HG03378 (cell line): Measurements from ENCODE around the gene PAM16.
"Not testable (repeated sequence)": the region's sequence is repeated elsewhere in the genome, so short reads cannot be mapped to it uniquely, and the experiment has no call there.

Source experiments
- ATAC-seq: cut with Tn5 transposase; IDR thresholded peaks from one replicate; pipeline ENCODE4 v1.9.1; 2021; ENCODE audit warnings: mild to moderate bottlenecking, moderate library complexity; ENCODE audit not compliant: unreplicated experiment

The PAM16 gene

GRCh38 chr16:4354512-4355409 lies 3.6 kb upstream of the PAM16 start:
- no peak for ATAC-seq

GRCh38 chr16:4353675-4354074 lies 2.6 kb upstream of the PAM16 start:
- ATAC-seq, result no peak

DNA sequence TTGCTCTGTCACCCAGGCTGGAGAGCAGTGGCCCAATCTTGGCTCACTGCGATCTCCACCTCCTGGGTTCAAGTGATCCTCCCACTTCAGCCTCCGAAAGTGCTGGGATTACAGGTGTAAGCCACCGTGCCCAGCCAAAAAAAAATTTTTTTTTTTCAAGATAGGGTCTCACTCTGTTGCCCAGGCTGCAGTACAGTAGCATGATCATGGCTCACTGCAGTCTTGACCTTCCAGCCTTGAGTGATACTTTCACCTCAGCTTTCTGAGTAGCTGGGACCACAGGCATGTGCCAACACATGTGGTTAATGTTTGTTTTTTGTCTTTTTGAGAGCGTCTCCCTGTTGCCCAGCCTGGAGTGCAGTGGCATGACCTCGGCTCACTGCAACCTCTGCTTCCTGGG lies 1.7 kb upstream of the PAM16 start:
- ATAC-seq, result no peak

DNA sequence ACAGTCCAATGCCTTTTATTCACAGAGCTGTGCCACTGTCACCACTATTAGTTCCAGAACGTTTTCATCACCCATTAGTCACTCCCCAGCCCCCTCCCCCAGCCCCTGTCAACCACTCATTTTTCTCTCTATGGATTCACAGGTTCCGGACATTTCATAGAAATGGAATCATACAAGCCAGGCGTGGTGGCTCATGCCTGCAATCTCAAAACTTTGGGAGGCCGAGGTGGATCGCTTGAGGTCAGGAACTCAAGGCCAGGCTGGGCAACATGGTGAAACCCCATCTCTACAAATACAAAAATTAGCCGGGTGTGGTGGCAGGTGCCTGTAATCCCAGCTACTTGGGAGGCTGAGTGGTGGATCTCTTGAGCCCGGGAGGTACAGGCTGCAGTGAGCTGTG lies 759 bp upstream of the PAM16 start:
- no peak for ATAC-seq

GRCh38 chr16:4350365-4350786 lies 745 bp downstream of the PAM16 start:
- ATAC-seq, result no peak

- no peak for ATAC-seq
Measured at GRCh38 chr16:4349332-4349731, 1.8 kb downstream of the PAM16 start.

GRCh38 chr16:4347765-4348509 lies 3.2 kb downstream of the PAM16 start:
- ATAC-seq, result no peak

GRCh38 chr16:4347010-4347409 lies 4.1 kb downstream of the PAM16 start:
- ATAC-seq, result no peak

GRCh38 chr16:4345836-4346781 lies 5.0 kb downstream of the PAM16 start:
- no peak for ATAC-seq

GRCh38 chr16:4344983-4345835 lies 5.9 kb downstream of the PAM16 start:
- ATAC-seq, result no peak

DNA sequence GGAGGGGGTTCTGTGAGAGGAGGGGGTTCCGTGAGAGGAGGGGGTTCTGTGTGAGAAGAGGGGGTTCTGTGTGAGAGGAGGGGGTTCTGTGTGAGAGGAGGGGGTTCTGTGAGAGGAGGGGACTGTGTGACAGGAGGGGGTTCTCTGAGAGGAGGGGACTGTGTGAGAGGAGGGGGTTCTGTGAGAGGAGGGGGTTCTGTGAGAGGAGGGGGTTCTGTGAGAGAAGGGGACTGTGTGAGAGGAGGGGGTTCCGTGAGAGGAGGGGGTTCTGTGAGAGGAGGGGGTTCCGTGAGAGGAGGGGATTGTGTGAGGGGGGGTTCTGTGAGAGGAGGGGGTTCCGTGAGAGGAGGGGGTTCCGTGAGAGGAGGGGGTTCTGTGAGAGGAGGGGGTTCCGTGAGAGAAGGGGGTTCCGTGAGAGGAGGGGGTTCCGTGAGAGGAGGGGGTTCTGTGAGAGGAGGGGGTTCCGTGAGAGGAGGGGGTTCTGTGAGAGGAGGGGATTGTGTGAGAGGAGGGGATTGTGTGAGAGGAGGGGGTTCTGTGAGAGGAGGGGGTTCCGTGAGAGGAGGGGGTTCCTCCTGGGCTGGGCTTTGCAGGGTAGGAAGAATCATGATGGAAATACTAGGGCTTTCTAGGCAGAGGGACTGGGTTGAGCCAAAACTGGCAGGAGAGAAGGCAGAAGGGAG lies 6.7 kb downstream of the PAM16 start:
- not testable (repeated sequence) for ATAC-seq

DNA sequence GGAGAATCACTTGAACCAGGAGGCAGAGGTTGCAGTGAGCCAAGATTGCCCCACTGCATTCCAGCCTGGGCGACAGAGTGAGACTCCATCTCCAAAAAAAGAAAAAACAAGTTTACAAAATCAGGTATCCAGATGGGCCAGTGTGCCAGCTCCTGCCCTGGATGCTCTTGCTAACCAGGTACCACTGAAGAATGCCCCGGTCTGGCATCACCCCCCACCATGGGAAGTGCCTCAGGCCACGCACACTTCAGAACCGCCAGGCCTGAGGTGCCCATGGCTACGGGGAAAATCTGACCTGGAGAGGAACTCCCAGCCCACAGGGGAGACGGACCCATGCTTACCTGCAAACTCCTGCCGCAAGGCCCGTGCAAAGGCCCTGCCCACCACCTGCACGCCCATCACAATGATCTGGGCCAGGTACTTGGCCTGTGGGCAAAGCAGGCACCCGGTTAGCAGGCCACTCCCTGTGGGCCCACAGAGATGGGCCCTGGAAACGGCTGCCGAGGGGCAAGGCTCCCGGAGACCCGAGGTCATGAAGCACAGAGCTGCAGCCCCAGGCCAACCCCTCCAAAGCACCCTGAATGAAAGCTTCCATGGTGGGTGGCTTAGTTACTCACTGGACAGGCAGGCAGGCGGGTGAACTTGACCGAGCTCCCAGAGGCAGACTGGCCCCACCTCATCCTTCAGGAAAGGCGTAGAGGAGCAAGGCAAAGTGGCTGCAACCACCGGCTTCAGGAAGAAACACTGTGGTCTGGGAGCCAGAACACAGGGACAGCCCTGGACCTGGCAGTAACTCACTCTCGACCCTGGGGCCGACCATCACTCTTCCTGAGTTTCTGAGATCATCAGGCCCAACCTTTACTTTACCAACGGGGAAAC lies 8.0 kb downstream of the PAM16 start:
- no peak for ATAC-seq

DNA sequence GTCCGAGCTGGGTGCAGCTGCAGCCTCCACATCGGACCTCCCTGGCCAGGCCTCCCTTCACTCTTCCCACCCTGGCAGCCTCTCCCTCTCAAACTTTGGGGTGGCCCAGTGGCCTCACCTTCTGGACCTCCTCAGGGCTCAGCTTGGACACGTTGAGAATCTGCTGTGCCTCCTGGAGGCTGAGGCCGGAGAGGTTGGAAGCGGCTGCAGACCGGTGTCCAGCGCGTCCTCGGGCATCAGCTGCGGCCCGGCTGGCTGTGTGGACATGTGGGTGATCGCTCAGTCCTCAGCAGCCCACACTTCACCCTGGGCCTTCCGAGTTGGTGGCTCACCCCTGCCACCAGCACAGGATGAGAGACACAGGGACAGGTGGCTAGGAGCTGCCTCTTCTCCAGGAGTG lies 9.9 kb downstream of the PAM16 start:
- ATAC-seq, result no peak

- no peak for ATAC-seq
Measured at GRCh38 chr16:4340443-4340842, 10.7 kb downstream of the PAM16 start.

- ATAC-seq, result no peak
Measured at GRCh38 chr16:4339909-4340308, 11.2 kb downstream of the PAM16 start.

- no peak for ATAC-seq
Measured at GRCh38 chr16:4339455-4339854, 11.7 kb downstream of the PAM16 start.

GRCh38 chr16:4338712-4339299 lies 12.3 kb downstream of the PAM16 start:
- no peak for ATAC-seq

- no peak for ATAC-seq
Measured at GRCh38 chr16:4338125-4338582, 13.0 kb downstream of the PAM16 start.
